ENCODE results near the gene C2orf81.

The C2orf81 gene

GRCh38 chr2:74441170-74441689, 19.8 kb upstream of the C2orf81 start:
- TF ChIP-seq POLR2AphosphoS5 (IDR thresholded peaks at IDR 0.05; ENCODE audit: low read depth) (no peak), REST (IDR thresholded peaks at IDR 0.05; ENCODE audit: insufficient replicate concordance, low read depth) (no peak), SPI1 (IDR thresholded peaks at IDR 0.05; ENCODE audit: borderline replicate concordance, low read depth) (no peak), CTCF (IDR thresholded peaks at IDR 0.05; ENCODE audit: insufficient read depth, low read length) (no peak), GABPA (IDR thresholded peaks at IDR 0.05; ENCODE audit: low read depth) (no peak)
- Histone ChIP-seq H3K27me3 (ENCODE audit: insufficient read depth, poor library complexity, severe bottlenecking) (peaks cover 55% of the 10 kb centered on the region), H3K4me3 (replicated peaks; ENCODE audit: insufficient read depth, low read length) (no peak overlapping the region), H3K27ac (replicated peaks) (no peak overlapping the region)
- no peak for DNase-seq (ENCODE audit: low read depth in 1 of 2, low spot score in 1 of 2)

GRCh38 chr2:74440378-74441169, 19.2 kb upstream of the C2orf81 start:
- Histone ChIP-seq H3K27ac (replicated peaks) (no peak overlapping the region), H3K27me3 (ENCODE audit: insufficient read depth, poor library complexity, severe bottlenecking) (peaks cover 55% of the 10 kb centered on the region), H3K4me3 (replicated peaks; ENCODE audit: insufficient read depth, low read length) (no peak overlapping the region)
- TF ChIP-seq REST (IDR thresholded peaks at IDR 0.05; ENCODE audit: insufficient replicate concordance, low read depth) (no peak), SPI1 (IDR thresholded peaks at IDR 0.05; ENCODE audit: borderline replicate concordance, low read depth) (no peak), CTCF (IDR thresholded peaks at IDR 0.05; ENCODE audit: insufficient read depth, low read length) (no peak), GABPA (IDR thresholded peaks at IDR 0.05; ENCODE audit: low read depth) (no peak), POLR2AphosphoS5 (IDR thresholded peaks at IDR 0.05; ENCODE audit: low read depth) (no peak)
- no peak for DNase-seq (ENCODE audit: low read depth in 1 of 2, low spot score in 1 of 2)

- DNase-seq (ENCODE audit: low read depth in 1 of 2, low spot score in 1 of 2): no peak
- H3K27ac ChIP-seq (replicated peaks): no peak overlapping the region
- TF ChIP-seq REST (IDR thresholded peaks at IDR 0.05; ENCODE audit: insufficient replicate concordance, low read depth) (no peak), CTCF (IDR thresholded peaks at IDR 0.05; ENCODE audit: insufficient read depth, low read length) (no peak), SPI1 (IDR thresholded peaks at IDR 0.05; ENCODE audit: borderline replicate concordance, low read depth) (no peak), POLR2AphosphoS5 (IDR thresholded peaks at IDR 0.05; ENCODE audit: low read depth) (no peak), GABPA (IDR thresholded peaks at IDR 0.05; ENCODE audit: low read depth) (no peak)
- H3K27me3 ChIP-seq (ENCODE audit: insufficient read depth, poor library complexity, severe bottlenecking): peaks cover 55% of the 10 kb centered on the region
- H3K4me3 ChIP-seq (replicated peaks; ENCODE audit: insufficient read depth, low read length): no peak overlapping the region
These were observed 18.5 kb upstream of the C2orf81 start for GRCh38 chr2:74439803-74440377.

Measured in HL-60 (cell line).